Measurements from ENCODE around the gene USP4. TPM values are rescaled to one million over a fixed set of nuclear protein-coding genes. Genes with fewer than 3 reads are reported as not detected.

USP4 gene
- total RNA-seq, 2 donors from 2014 or later, result 49.0 to 54.6 TPM

Small RNAs within 50 kb of the gene (microRNA-seq; reads per million reads assigned to microRNA genes)
- gene MIR4271 (ENCODE audit: borderline microRNAs expressed in 2 of 2), result 0 reads per million in 2 donors

Other genes with a start within 250 kb of the USP4 start
- 10 to 100 TPM; 73.4 to 93.2 TPM for gene QRICH1, start 246.0 kb downstream of the USP4 start, total RNA-seq
- 100 to 1,000 TPM in 1 of 2 donors, 10 to 100 TPM in 1; 99.2 to 137 TPM for gene QARS1, start 235.3 kb downstream of the USP4 start, total RNA-seq
- gene USP19, start 219.2 kb downstream of the USP4 start, total RNA-seq, result 10 to 100 TPM; 34.1 to 40.4 TPM
- 100 to 1,000 TPM; 299 to 503 TPM for gene LAMB2, start 207.0 kb downstream of the USP4 start, total RNA-seq
- 10 to 100 TPM; 14.1 to 14.3 TPM for gene CCDC71, start 173.7 kb downstream of the USP4 start, total RNA-seq
- 10 to 100 TPM; 29.8 to 31.9 TPM for gene KLHDC8B, start 168.5 kb downstream of the USP4 start, total RNA-seq
- gene C3orf62, start 62.8 kb downstream of the USP4 start, total RNA-seq, result 1 to 10 TPM; 2.6 to 3.3 TPM
- 100 to 1,000 TPM; 212 to 242 TPM for gene GPX1, start 18.3 kb upstream of the USP4 start, total RNA-seq
- 100 to 1,000 TPM; 530 to 640 TPM for gene RHOA, start 71.9 kb upstream of the USP4 start, total RNA-seq
- gene TCTA, start 72.4 kb upstream of the USP4 start, total RNA-seq, result 10 to 100 TPM; 20.8 to 33.6 TPM
- gene AMT, start 82.4 kb upstream of the USP4 start, total RNA-seq, result 1 to 10 TPM; 1.0 to 6.1 TPM
- 10 to 100 TPM in 1 of 2 donors, 1 to 10 TPM in 1; 7.3 to 12.5 TPM for gene NICN1, start 89.3 kb upstream of the USP4 start, total RNA-seq
- gene DAG1, start 130.2 kb upstream of the USP4 start, total RNA-seq, result 10 to 100 TPM; 90.8 to 92.8 TPM
- under 1 TPM; 0.42 to 0.48 TPM for gene BSN, start 214.4 kb upstream of the USP4 start, total RNA-seq